Measurements from ENCODE around the gene CD4.
A peak's percentile ranks its signal among the peaks of the same experiment; 100 is the strongest.
"Not testable (repeated sequence)": the region's sequence is repeated elsewhere in the genome, so short reads cannot be mapped to it uniquely, and the experiment has no call there.

The CD4 gene

DNA sequence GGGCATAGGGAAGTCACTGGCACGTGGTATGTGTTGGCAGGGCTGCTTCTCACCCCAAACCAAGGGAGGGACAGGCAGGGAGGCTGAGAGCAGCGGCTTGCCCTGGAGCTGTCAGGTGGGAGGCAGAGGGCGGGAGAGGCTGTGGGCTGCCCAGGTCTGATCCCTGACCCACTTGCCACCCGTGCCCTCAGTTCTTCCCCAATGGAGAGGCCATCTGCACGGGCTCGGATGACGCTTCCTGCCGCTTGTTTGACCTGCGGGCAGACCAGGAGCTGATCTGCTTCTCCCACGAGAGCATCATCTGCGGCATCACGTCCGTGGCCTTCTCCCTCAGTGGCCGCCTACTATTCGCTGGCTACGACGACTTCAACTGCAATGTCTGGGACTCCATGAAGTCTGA is 56.1 kb downstream of the CD4 start:
- no peak for DNase-seq (ENCODE audit: low read depth in 1 of 2, low spot score in 1 of 2)

GRCh38 chr12:6846316-6846869 is 57.1 kb downstream of the CD4 start:
- DNase-seq (ENCODE audit: low read depth in 1 of 2, low spot score in 1 of 2) = no peak

DNA sequence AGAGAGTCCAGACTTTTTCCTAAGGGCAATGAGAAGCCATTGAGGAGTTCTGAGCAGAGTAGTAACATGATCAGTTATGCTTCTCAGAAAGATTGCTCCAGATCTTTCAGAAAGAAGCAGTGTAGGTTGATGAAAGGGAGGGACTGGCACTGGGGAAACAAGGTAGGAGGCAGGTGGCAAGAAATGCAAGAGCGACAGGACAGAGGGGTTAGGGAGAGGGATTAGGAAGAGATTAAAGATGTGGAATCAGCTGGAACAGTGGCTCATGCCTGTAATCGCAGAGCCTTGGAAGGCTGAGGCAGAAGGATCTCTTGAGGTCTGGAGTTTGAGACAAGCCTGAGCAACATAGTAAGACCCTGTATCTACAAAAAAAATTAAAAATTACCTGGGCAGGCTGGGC is 58.3 kb downstream of the CD4 start:
- no peak for DNase-seq (ENCODE audit: low read depth in 1 of 2, low spot score in 1 of 2)

DNA sequence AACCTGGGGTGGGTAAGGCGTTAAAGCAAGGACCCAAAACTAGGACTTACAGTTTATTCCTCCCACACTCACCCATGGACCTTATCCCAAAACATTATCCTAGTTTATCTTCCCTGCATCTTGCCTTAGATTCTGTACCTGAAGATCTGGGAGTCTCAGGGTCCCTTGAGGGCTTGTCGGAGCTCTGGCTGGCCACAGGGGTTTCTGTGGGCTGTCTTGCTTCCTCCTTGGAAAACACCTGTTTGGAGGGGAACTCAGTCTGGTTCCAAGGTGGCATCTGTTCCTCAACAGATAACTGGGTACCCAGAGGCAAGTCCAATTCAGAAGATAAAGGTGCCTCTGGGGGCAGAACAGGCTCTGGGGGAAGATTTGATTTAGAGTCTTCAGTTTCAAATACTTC is 60.1 kb downstream of the CD4 start:
- no peak for DNase-seq (ENCODE audit: low read depth in 1 of 2, low spot score in 1 of 2)

DNA sequence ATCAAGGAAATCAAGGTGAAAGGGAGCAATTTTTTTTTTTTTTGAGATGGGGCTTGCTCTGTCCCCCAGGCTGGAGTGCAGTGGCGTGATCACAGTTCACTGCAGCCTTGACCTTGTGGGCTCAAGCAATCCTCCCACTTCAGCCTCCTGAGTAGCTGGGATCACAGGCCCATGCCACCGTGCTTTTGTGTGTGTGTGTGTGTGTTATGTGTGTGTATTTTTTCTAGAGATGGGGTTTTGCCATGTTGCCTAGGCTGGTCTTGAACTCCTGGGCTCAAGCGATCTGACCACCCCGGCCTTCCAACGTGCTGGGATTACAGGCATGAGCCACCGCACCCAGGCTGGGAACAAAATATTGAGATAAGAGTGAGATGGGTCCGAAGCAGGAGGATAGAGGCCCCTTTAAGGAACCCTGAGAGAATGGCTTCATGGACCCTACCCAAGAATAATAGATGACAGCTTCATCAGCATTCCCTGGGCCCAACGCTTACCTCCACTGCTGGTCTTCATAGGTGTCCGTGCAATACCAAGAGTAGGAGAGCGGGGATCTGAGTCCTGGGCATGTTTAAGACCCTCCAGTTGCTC is 60.7 kb downstream of the CD4 start:
- DNase-seq (ENCODE audit: low read depth in 1 of 2, low spot score in 1 of 2) = no peak

DNA sequence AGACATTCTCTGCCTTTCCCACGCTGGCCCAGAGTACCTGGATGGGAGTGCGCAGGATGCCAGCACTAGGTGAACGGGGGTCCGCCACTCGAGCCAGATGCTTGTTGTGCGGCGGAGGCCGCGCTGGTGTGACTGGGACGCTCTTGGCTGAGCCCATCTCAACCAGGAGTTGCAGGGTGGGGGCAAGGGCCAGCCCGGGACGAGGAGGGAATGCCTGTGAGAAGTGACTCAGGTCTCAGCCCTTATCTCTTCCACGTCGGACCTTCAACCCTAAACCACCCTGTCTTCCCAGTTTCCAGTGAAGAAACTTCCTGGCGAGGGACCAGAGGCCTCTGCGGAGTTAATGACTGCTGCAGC is 61.4 kb downstream of the CD4 start:
- DNase-seq (ENCODE audit: low read depth in 1 of 2, low spot score in 1 of 2) = no peak

GRCh38 chr12:6851153-6851920 is 62.0 kb downstream of the CD4 start, which contains the start of gene CDCA3:
Gene CDCA3 (minus strand): TSS chr12:6851286. CDS start chr12:6850952, 334 bp downstream.
- peak; percentile 79 to 80 for DNase-seq (ENCODE audit: low read depth in 1 of 2, low spot score in 1 of 2)

GRCh38 chr12:6851921-6852650 is 62.8 kb downstream of the CD4 start, which contains the start of gene USP5:
Gene USP5 (plus strand): TSS chr12:6852150. CDS start chr12:6852180, 30 bp downstream.
- DNase-seq (ENCODE audit: low read depth in 1 of 2, low spot score in 1 of 2) = peak; percentile 93 to 98

DNA sequence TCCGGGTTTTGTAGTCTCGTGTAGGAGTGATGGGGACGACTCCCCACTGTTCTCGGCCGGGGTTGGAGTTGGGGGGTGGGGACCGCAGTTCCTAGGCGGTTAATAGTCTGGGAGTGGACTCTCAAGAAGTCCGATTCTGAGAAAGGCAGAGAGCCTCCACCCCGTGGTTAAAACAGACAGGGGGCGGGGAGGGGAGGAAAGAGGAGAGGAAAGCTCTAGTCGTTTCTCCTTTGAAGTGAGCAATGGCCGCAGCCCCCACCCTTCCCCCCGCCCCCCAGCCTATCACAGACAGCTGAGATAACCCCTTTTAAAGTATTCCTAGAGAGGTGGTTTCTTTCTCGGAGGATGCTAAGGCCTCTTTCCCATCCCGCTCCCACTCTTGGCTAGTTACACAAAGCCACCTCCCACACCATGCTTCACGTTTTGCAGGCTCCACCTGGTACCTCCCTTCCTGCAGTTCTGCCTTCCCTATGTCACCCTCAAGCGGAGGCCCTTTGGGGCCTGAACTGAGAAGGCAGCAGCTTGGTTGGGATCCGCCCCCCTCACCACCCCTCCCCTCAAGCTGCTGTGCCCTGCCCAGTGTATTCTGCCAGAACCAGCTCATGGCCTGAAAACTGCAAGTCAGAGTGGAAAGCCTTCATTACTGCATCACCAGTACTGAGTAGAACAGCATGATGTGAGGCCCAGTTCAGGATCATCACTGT is 63.5 kb downstream of the CD4 start:
- peak in 1 of 2 donors; percentile 52 for DNase-seq (ENCODE audit: low read depth in 1 of 2, low spot score in 1 of 2)

- no peak for DNase-seq (ENCODE audit: low read depth in 1 of 2, low spot score in 1 of 2)
Observed at GRCh38 chr12:6853626-6854025, 64.3 kb downstream of the CD4 start.

DNA sequence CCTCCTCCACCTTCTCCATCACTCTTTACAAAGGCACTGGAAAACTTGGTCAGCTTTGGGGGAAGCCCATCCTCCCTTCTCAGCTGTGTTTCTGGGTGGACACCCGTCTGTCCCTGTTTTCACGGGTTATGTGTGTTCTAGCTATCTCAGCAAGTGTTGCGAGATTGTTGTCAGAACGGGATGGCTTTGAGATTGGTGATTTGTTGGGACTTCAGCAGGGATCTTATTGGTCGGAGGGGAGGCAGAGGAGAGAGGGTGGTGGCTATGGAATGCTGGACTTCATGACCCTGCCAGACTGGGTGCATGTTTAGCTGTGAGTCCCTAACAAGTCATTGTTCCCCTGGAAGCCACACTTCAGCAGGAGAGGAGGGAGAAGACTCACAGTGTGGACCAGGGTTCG is 64.7 kb downstream of the CD4 start:
- DNase-seq (ENCODE audit: low read depth in 1 of 2, low spot score in 1 of 2) = no peak

DNA sequence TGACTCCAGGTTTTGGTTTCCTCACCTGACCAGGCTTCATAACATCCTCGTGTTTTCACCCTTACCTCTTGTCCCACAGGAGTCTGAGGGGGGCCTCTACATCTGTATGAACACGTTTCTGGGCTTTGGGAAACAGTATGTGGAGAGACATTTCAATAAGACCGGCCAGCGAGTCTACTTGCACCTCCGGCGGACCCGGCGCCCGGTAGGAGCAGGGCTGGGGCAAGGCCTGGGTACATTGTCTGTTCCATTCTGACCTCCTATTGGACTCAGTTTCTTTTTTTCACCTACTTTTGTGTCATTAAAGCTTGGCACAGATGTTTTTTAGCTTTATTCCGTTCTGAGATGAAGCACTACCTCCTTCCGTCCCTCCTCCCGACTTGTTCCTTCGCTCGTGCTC is 66.0 kb downstream of the CD4 start:
- no peak for DNase-seq (ENCODE audit: low read depth in 1 of 2, low spot score in 1 of 2)

DNA sequence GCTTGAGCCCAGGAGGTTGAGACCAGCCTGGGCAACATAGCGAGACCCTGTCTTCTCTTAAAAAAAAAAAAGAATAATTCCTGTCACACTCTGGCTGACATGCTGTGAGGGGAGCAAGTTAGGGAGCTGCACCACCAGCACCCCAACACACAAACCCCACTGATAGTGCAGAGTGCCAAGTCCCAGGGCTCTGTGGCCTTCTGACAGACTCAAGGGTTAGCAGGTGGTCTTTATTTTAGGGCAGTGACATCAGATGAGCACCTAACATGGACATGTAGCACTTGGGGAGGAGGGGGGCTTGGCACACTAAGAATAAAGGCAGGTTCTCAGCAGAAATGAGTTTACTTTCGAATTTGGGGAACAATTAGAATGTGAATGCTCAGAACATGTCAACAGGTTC is 69.5 kb downstream of the CD4 start:
- no peak for DNase-seq (ENCODE audit: low read depth in 1 of 2, low spot score in 1 of 2)

DNA sequence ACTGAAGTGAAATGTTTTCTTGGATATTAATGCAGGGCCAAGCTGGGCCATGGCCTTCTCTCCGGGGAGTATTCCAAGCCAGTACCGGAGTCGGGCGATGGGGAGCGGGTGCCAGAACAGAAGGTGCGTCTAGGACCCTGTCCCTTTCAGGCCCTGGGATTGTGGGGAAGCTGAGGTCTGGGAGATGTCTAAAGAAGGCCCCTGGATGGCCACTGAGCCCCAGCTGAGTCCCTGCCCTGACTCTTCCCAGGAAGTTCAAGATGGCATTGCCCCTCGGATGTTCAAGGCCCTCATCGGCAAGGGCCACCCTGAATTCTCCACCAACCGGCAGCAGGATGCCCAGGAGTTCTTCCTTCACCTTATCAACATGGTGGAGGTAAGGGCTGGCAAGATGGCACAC is 70.8 kb downstream of the CD4 start:
- no peak for DNase-seq (ENCODE audit: low read depth in 1 of 2, low spot score in 1 of 2)

DNA sequence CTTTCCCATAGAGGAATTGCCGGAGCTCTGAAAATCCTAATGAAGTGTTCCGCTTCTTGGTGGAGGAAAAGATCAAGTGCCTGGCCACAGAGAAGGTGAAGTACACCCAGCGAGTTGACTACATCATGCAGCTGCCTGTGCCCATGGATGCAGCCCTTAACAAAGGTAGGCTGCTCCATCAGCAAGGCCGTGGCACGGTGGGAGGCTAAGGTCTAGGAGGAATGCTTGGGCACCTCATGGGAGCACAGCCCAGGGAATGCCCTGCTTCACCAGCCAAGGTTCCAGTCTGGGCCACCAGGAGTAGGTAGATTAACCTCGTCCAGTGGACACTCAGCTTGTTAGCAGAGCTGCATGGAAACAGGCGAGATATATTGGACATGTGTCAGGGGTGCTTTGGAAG is 71.6 kb downstream of the CD4 start:
- DNase-seq (ENCODE audit: low read depth in 1 of 2, low spot score in 1 of 2) = no peak

DNA sequence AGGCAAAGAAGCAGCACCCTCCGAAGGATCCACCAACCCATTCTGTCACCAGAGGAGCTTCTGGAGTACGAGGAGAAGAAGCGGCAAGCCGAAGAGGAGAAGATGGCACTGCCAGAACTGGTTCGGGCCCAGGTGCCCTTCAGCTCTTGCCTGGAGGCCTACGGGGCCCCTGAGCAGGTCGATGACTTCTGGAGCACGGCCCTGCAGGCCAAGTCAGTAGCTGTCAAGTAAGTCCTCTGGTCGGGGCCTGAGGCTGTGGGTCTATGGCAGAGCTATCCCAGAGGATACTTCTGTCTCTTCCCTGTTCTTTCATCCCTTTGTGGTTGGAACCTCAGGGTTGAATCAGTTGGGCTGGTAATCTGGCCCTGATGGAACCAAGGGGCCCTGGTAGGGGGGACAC is 72.1 kb downstream of the CD4 start:
- no peak for DNase-seq (ENCODE audit: low read depth in 1 of 2, low spot score in 1 of 2)

DNA sequence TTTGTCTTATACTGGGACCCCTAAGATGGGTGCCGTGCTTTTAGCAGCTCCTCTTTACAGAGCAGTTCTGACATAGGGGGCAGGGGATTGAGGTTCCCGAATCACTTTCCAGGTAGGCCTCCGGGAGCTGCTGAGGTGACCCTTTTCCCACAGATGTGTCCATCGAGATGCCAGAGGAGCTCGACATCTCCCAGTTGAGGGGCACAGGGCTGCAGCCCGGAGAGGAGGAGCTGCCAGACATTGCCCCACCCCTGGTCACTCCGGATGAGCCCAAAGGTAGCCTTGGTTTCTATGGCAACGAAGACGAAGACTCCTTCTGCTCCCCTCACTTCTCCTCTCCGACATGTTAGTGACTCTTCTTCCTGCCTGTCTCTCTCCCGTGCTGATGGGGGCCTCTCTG is 73.7 kb downstream of the CD4 start:
- no peak for DNase-seq (ENCODE audit: low read depth in 1 of 2, low spot score in 1 of 2)

DNA sequence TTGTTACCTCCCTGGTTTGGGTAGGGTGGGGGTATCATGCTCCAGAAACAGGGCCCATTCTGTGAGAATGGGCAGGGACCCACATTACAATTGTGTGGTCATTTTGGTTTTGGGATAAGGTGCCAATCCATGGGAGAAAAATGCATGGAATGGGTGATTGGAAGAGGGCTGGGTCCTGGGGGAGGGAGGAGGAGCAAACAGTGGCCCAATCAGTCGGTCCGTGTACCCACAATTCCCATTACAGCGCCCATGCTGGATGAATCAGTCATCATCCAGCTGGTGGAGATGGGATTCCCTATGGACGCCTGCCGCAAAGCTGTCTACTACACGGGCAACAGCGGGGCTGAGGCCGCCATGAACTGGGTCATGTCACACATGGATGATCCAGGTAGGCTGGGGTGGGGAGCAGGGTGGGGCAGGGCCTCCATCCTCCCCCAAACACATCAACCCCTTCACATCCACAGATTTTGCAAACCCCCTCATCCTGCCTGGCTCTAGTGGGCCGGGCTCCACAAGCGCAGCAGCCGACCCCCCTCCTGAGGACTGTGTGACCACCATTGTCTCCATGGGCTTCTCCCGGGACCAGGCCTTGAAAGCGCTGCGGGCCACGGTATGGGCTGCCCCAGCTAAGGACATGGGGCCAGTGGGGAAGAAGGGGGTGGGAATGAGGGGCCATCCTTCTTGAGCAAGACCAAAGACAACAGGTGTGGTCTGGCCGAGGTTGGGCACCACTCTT is 74.4 kb downstream of the CD4 start:
- DNase-seq (ENCODE audit: low read depth in 1 of 2, low spot score in 1 of 2) = no peak

DNA sequence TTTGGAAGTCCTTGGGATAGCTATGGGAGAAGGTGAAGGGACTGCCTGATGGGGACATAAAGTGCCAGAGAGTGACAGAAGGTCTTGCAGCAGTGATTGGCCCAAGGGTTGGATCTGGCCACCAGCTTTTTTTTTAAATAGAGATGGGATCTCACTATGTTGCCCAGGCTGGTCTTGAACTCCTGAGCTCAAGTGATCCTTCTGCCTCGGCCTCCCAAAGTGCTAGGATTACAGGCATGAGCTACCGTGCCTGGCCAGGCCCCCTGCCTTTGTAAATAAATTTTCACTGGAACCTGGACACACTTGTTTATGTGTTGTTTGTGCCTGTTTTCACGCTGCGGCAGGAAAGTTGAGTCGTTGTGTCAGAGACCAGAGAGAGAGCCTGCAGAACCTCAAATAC is 76.0 kb downstream of the CD4 start:
- not testable (repeated sequence) for DNase-seq (ENCODE audit: low read depth in 1 of 2, low spot score in 1 of 2)

DNA sequence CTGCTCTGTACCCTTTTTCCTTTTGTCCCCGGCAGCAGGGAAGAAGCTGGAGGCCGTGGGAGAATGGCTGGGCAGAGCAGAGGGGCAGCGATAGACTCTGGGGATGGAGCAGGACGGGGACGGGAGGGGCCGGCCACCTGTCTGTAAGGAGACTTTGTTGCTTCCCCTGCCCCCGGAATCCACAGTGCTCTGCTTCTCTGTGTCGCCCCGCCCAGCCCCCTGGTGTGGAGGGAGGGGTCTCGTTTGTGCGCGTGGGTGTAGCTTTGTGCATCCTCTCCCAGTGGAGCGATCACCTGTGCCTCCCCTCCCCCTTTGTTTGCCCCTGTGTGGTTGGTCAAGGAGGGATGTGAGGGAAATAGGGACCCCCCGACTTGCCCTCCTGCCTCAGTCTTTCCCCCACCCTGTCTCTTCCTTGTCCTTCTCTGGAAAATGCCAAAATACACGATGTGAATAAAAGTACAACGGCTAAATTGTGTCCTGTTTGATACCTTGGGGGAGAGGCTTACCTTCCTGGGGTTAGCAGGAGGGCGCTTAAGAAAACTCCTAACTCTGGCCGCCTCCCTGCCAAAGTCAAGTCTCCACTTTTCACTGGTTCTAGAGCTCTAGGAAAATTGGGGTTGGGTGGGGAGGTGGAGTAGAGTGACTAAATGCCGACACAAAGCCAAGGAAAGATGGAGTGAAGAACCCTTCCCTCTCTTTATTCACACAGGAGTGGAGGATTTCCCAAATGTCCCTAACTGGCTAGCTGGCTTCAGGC is 77.0 kb downstream of the CD4 start:
- DNase-seq (ENCODE audit: low read depth in 1 of 2, low spot score in 1 of 2) = no peak
